NCI-H524 treated with DMSO at 0.1 percent for 48 hours (cell line): Measurements from ENCODE around the gene CRIM1.
"Not testable (repeated sequence)": the region's sequence is repeated elsewhere in the genome, so short reads cannot be mapped to it uniquely, and the experiment has no call there.

Experiments
- DNase-seq: peaks from one replicate; lab custom pipeline; 2025; lab: John Stamatoyannopoulos, UW

CRIM1 gene

DNA sequence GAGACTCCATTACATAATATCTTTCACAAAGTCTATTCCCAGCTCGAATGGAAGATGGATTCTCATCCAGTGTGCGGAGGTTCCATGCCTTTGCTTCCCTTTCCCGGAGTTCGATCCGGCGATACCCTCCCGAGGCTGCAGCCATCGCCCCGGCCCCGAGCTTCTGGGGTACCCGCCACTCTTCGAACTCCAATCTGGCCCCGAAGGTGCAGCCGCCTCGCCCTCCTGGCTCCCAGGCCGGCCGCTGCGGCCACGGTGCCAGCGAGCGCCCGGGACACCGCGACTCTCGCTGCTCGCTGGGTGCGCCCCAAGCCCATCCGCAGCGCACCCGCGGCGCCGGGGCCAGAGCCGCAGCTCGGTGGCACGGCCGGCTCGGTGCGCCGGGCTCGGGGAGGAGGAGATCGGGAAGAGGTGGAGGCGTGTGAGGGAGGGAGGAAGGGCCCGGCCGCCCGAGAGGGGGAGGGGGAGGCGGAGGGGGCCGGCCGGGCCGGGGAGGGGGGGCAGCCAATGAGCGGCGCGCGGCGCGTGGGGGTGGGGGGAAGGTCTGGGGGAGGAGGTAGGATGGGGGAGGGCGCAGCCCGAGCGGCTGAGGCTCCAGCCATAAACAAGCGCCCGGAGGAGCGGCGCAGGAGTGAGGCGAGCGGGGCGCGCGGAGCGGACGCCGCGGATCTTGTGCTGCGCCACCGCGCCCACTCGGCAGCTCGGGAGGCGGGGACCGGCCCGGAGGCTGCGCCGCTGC is at the start of gene CRIM1:
Gene CRIM1 (plus strand): TSS at position 628 of the 739 bp plus-strand sequence. CDS start 515 bp downstream, outside the sequence.
- no peak for DNase-seq

- no peak for DNase-seq
Observed at GRCh38 chr2:36307441-36307840, 48.1 kb upstream of the CRIM1 start.

- DNase-seq, result not testable (repeated sequence)
Observed at GRCh38 chr2:36310444-36310843, 45.1 kb upstream of the CRIM1 start.

GRCh38 chr2:36318547-36318946 is 37.0 kb upstream of the CRIM1 start:
- no peak for DNase-seq

DNA sequence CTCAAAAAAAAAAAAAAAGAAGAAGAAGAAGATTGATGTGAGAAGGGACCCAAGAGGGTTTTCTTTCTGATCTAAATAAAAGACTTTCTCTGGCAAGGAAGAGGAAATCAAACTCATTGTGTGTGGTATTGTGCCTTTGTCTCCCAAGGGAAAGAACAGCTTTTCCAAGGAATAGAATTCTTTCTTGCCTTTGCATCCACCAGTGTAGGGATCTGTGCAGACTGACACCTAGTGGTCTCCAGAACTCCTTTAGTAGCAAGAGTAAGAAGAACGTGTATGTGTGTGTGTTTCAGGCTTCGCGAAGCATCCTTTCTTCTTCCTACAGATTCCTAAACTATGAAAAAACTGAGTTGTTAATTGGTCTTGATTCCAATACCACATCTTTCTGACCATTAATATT is 33.5 kb upstream of the CRIM1 start:
- no peak for DNase-seq

DNA sequence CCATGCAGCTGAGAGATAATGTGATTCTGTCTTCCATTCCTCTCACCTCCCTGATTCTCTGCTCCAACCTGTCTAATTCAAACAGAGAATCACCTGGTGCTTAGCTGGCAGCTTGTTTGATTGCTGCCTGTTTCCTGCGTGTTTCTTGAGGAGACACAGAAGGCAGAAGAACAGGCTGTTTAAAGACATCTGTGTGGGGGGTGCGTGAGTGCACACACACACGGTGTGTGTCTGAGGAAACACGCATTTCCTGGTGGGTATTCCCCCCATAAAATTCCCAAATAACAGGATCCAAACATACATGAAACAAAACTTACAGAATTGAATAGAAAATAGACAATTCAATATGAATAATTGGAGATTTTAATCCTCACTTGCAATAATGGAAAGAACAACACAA is 29.3 kb upstream of the CRIM1 start:
- no peak for DNase-seq

DNA sequence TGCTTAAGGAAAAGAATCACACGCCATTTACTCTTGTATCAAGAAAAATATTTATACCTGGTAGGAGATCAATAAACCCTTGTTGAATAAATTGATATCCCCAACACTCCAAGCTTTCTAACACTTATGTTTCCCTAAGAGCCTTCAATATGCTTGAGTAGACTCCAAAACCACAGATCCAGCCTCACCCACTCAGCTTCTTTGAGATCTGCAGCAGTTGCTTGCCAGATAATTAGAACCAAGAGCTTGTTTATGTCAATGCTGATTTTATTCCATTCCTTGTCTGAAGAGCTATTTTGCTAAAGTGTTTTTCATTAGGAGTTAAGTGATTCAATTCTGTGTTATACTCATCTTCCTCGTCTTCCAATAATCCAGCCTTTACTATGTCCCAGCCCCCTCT is 26.3 kb upstream of the CRIM1 start:
- no peak for DNase-seq

GRCh38 chr2:36329746-36330472 is 25.7 kb upstream of the CRIM1 start:
- no peak for DNase-seq

DNA sequence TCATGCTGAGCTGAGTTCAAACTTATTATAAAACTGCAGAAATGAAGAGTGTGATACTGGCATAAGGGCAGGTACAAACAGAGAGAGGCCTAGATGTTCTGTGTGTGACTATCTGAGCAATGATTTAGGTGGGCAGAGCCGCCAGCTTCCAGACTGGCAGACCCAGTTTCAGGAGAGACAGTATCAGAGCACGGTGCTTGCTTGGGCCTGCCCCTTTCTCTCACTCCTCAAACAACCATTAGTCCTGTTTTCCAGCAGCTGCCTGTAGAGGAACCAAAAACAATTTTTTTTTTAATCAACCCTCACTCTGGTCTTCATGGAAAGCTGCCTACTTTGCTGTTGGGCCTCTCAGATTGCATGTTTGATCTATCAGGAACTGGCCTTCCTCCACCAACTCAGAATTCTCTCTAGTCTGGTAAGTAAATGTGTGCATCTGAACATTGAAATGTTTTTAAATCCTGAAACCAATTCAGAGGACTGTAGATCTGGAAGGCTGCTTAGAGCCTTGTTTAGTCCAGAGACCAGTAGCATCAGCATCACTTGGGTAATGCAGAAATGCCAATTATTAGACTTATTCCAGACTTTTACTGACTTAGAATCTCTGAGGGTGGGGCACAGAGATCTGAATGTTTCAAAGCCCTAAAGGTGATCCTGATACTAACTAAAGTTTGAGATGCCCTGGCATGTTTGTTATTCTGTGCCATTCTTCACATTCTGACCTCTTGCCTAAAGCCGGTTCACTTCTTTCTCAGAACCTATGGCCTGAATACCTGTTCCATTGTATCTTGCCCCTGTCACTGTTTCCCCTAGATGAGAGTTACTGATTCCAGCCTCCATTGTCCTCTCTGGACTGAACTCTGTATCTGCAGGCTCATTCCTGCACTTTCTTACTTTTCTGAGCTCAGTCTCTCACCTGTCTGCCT is 24.8 kb upstream of the CRIM1 start:
- no peak for DNase-seq

- no peak for DNase-seq
Observed at GRCh38 chr2:36333350-36334012, 22.1 kb upstream of the CRIM1 start.

DNA sequence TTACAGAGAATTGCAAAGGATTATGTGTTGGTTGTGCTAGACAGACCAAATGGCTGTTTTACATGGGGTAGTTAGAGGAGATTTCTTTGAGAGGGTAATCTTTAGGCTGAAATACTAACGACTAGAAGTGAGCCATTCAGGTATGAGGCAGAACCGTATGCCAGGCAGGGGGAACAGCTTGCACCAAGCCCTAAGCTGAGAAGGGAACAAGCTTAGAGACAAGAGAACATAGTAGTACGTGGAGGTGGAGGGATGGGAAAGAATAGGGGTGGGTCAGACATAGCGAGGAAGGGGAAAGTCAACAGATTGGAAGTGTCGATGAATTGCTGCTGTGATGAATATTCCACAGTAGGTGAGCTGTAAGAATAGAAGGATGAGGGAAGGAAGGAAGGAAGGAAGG is 20.0 kb upstream of the CRIM1 start:
- DNase-seq, result no peak

GRCh38 chr2:36336321-36336720 is 19.3 kb upstream of the CRIM1 start:
- DNase-seq, result no peak

GRCh38 chr2:36337354-36337753 is 18.2 kb upstream of the CRIM1 start:
- no peak for DNase-seq

DNA sequence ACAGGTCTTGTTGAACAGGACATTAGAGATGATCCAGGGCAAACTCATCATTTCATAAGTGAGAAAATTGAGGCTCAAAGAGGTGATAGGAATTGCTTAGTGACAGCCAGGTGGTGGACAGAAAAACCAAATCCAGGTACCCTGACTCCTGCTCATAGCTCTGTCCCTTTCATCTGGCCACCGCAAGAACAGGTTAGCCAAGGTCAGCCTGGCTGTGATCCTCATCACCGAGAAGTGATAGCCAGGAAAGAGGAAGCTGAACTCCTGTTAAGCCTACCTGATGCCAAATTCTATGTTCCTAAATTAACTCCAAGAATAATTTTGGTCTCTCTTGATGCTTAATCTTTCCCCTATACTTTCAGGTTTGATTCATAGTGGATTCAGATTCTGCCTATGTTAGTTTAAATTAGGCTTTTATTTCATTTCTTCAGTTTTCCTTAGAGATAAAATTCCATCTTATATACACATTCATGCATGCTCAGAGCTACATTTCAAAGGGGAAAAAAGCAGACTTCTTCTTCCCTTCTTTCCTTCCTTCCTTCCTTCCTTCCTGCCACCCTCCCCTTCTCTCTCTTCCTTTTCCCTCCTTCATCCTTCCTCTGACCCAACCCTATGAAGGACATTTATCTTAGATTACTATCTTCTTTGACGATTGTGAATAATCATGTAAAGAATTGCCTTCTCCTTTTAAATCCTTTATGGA is 17.3 kb upstream of the CRIM1 start:
- no peak for DNase-seq

- DNase-seq, result no peak
Observed at GRCh38 chr2:36338827-36339145, 16.8 kb upstream of the CRIM1 start.

- no peak for DNase-seq
Observed at GRCh38 chr2:36339607-36340218, 15.9 kb upstream of the CRIM1 start.

DNA sequence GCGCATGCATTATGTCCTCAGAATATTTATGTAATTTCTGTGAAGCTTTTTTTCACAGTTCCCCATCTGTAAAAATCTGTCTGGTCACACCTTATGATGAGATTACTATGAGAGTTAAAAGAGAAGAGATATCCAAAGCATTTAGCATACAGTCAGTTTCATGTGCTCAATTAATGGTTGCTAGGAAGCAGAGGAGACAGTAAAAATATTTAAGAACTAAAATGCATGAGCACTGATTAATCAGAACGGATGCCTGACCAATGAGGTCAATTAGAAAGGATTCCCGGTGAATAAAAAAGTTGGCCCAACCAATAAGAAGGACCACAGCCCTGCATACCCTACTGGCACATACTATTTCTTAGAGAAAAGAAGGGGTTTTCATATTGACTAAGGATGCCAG is 12.0 kb upstream of the CRIM1 start:
- DNase-seq, result no peak

GRCh38 chr2:36348721-36349120 is 6.9 kb upstream of the CRIM1 start:
- DNase-seq, result no peak

DNA sequence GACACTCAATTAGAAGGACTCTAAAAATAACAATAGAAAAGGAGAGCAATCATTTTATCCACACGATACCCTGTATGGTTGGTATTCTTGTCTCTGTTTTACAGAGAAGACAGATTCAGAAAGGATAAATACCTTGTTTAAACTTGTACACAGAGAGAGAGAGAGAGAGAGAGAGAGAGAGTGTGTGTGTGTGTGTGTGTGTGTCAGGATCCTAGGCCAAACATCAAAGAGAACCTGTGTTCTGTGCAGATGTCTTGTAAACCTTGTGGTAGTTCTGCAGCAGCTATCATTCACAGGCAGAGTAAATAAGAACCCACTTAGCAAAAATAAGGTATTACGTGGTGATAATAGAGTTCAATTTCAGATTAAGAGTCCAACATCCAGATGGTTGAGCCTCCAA is 4.3 kb upstream of the CRIM1 start:
- DNase-seq, result no peak

GRCh38 chr2:36351736-36352349 is 3.7 kb upstream of the CRIM1 start:
- no peak for DNase-seq

DNA sequence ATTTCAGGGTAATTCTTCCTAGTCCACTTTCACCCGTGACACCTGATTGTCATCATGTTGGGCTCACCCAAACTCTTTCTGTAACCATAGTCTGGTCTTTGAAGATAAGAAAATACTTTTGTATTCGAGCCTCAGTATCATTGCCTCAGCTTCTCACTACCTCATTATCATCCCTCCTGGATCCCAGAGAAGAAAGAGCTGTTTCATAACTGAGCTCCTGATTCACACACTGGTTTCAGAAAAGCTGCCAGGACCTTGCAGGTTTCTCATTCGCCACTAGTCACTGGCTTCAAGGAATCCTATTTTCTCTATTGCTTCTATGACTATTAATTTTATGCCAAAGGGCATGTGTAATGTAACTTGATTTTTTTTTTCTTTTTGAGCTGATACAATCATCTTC is 2.9 kb upstream of the CRIM1 start:
- no peak for DNase-seq
